Mesenchymal stem cell (in vitro differentiated cells and primary cell): ENCODE measurements around the gene PSMD1.

Source experiments
- DNase-seq: peaks from one replicate; pipeline ENCODE4 v3.0.0-alpha.2; 2013
- H2AFZ ChIP-seq: one replicate; pipeline ENCODE4 v1.6.1; 2013; ENCODE audit warnings: low read depth, mild to moderate bottlenecking, control low read depth, inconsistent platforms, low read length, moderate library complexity
- H2AK5ac ChIP-seq: 2 replicates; pipeline ENCODE4 v1.6.1; 2013; ENCODE audit warnings: low read length, moderate library complexity, mild to moderate bottlenecking, inconsistent platforms; ENCODE audit not compliant: severe bottlenecking
- H2BK120ac ChIP-seq: one replicate; pipeline ENCODE4 v1.6.1; 2013; ENCODE audit warnings: low read depth, mild to moderate bottlenecking, inconsistent platforms, low read length, moderate library complexity
- H2BK12ac ChIP-seq, 2 experiments: one replicate each; pipeline ENCODE4 v1.6.1; 2013; ENCODE audit warnings: inconsistent platforms in 2 of 2, low read length in 2 of 2, mild to moderate bottlenecking in 2 of 2, moderate library complexity in 2 of 2, control low read depth in 1 of 2
- H2BK15ac ChIP-seq: one replicate; pipeline ENCODE4 v1.6.1; 2013; ENCODE audit warnings: mild to moderate bottlenecking, low read depth, inconsistent platforms; ENCODE audit not compliant: poor library complexity, severe bottlenecking
- H2BK5ac ChIP-seq: 2 replicates; pipeline ENCODE4 v1.6.1; 2013; ENCODE audit warnings: low read depth, mild to moderate bottlenecking, low read length, control low read depth, inconsistent platforms; ENCODE audit not compliant: poor library complexity, severe bottlenecking
- H3K14ac ChIP-seq, 2 experiments: one replicate each; pipeline ENCODE4 v1.6.1; 2013; ENCODE audit warnings: inconsistent platforms in 2 of 2, low read length in 2 of 2, control low read depth in 1 of 2, mild to moderate bottlenecking in 1 of 2, moderate library complexity in 1 of 2
- H3K18ac ChIP-seq, 2 experiments: one replicate each; pipeline ENCODE4 v1.6.1; 2013; ENCODE audit warnings: inconsistent platforms in 2 of 2, low read length in 2 of 2, control low read depth in 1 of 2, low read depth in 1 of 2, mild to moderate bottlenecking in 1 of 2
- H3K23ac ChIP-seq, 2 experiments: one replicate each; pipeline ENCODE4 v1.6.1; 2013; ENCODE audit warnings: inconsistent platforms in 2 of 2, low read length in 2 of 2, mild to moderate bottlenecking in 2 of 2, moderate library complexity in 2 of 2, control low read depth in 1 of 2
- H3K27ac ChIP-seq: 2 replicates; pipeline ENCODE4 v1.5.1; 2013; ENCODE audit warnings: mild to moderate bottlenecking, moderate library complexity, low read length, control low read depth, inconsistent platforms; ENCODE audit not compliant: poor library complexity, severe bottlenecking
- H3K27me3 ChIP-seq, 2 experiments: 2 replicates each; pipeline versions ENCODE4 v1.6.1 to v1.7.0; 2013; ENCODE audit warnings: low read length in 2 of 2, mild to moderate bottlenecking in 2 of 2, moderate library complexity in 2 of 2, control low read depth in 1 of 2, inconsistent platforms in 1 of 2; ENCODE audit not compliant: control insufficient read depth in 1 of 2, insufficient read depth in 1 of 2
- H3K36me3 ChIP-seq, 2 experiments: 2 replicates each; pipeline versions ENCODE4 v1.6.1 to v1.7.0; 2013; ENCODE audit warnings: low read length in 2 of 2, control low read depth in 1 of 2, inconsistent platforms in 1 of 2, low read depth in 1 of 2, mild to moderate bottlenecking in 1 of 2; ENCODE audit not compliant: insufficient read depth in 2 of 2, control insufficient read depth in 1 of 2
- H3K4ac ChIP-seq, 2 experiments: one replicate each; pipeline ENCODE4 v1.6.1; 2013; ENCODE audit warnings: inconsistent platforms in 2 of 2, low read length in 2 of 2, mild to moderate bottlenecking in 2 of 2, moderate library complexity in 2 of 2, control low read depth in 1 of 2, low read depth in 1 of 2
- H3K4me1 ChIP-seq: 2 replicates; pipeline ENCODE4 v1.6.1; 2013; ENCODE audit warnings: low read depth, low read length, control low read depth; ENCODE audit not compliant: control insufficient read depth, insufficient read depth
- H3K4me2 ChIP-seq: 2 replicates; pipeline ENCODE4 v1.6.1; 2013; ENCODE audit warnings: low read length, mild to moderate bottlenecking, inconsistent platforms; ENCODE audit not compliant: poor library complexity, severe bottlenecking
- H3K4me3 ChIP-seq, 2 experiments: 2 replicates each; pipeline versions ENCODE4 v1.5.1 to v1.7.0; 2013; ENCODE audit warnings: low read length in 2 of 2, mild to moderate bottlenecking in 2 of 2, control low read depth in 1 of 2, low read depth in 1 of 2; ENCODE audit not compliant: insufficient read depth in 1 of 2
- H3K79me1 ChIP-seq: replicated peaks from 2 replicates; pipeline ENCODE4 v1.6.1; 2013; ENCODE audit warnings: mild to moderate bottlenecking, control low read depth, low read length, inconsistent platforms; ENCODE audit not compliant: poor library complexity, severe bottlenecking
- H3K9ac ChIP-seq: 2 replicates; pipeline ENCODE4 v1.7.0; 2013; ENCODE audit warnings: mild to moderate bottlenecking, low read length, moderate library complexity
- H3K9me3 ChIP-seq: 2 replicates; pipeline ENCODE4 v1.7.0; 2013; ENCODE audit warnings: mild to moderate bottlenecking, low read length; ENCODE audit not compliant: control insufficient read depth
- H4K8ac ChIP-seq: one replicate; pipeline ENCODE4 v1.6.1; 2013; ENCODE audit warnings: inconsistent platforms, mild to moderate bottlenecking, low read length, moderate library complexity
- H4K91ac ChIP-seq: one replicate; pipeline ENCODE4 v1.6.1; 2013; ENCODE audit warnings: mild to moderate bottlenecking, low read length, inconsistent platforms
- WGBS: methylation state at CpG from one replicate; pipeline ENCODE4 v1.1.7; 2013; ENCODE audit warnings: mixed read lengths; 5-methylcytosine and 5-hydroxymethylcytosine counted together

Gene PSMD1

DNA sequence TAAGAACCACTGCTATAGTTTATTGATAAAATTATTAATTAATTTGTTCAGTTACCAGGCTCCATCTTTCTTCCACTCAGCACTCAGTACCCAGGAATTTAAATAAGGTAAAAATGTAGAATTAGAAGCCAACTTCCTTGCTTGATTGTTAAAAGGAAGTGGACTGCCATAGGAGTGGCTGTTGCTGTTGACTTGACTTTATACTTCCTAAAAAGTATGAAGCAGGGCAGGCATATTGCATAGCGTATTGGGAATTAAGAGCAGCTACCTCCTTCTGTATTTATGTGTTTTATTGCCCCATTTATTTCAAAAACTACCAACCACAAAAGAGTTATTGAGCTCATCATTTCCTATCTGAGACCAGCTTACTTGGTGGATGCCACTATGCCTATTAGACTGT is 27.9 kb downstream of the PSMD1 start:
- no peak overlapping the region for H4K91ac ChIP-seq

DNA sequence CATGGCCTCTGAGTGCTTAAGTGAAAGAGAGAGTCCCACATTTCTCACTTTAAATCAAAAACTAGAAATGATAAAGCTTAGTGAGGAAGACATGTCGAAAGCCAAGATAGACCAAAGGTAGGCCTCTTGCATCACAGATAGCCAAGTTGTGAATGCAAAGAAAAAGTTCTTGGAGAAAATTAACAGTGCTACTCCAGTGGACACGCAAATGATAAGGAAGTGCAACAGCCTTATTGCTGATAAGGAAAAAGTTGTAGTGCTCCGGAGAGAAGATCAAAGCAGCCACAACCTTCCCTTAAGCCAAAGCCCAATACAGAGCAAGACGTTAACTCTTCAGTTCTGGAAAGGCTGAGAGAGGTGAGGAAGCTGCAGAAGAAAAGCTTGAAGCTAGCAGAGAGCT is 32.1 kb downstream of the PSMD1 start:
- Histone ChIP-seq H2BK12ac (no peak overlapping the region), H4K91ac (no peak overlapping the region), H2AK5ac (no peak overlapping the region), H3K4me1 (no peaks in the 10 kb centered on the region), H3K9me3 (no peaks in the 10 kb centered on the region), H2BK120ac (no peak overlapping the region), H3K4me2 (no peak overlapping the region), H3K27me3 (no peaks in the 10 kb centered on the region), H3K79me1 (peaks cover 24% of the 10 kb centered on the region), H3K4me3 (no peak overlapping the region), H3K14ac (no peak overlapping the region), H4K8ac (no peak overlapping the region), H3K36me3 (peaks cover 30 to 95% of the 10 kb centered on the region in 2 experiments), H3K4ac (no peak overlapping the region), H3K18ac (no peak overlapping the region), H3K9ac (no peak overlapping the region), H3K23ac (no peak overlapping the region), H3K27ac (no peak overlapping the region), H2BK5ac (no peak overlapping the region), H2BK15ac (no peak overlapping the region), H2AFZ (no peak overlapping the region)
- no peak for DNase-seq
- 59% methylated on average over 4 of the region's 4 CpGs for WGBS

More for the DNA sequence above, 27.9 kb downstream of the PSMD1 start:
- no peak overlapping the region for H3K4me2 ChIP-seq
- no peak overlapping the region for H3K14ac ChIP-seq
- DNase-seq, result no peak
- no peak overlapping the region for H2BK120ac ChIP-seq
- no peaks in the 10 kb centered on the region for H3K9me3 ChIP-seq
- no peak overlapping the region for H3K9ac ChIP-seq
- no peak overlapping the region for H2BK12ac ChIP-seq
- peaks cover 7% of the 10 kb centered on the region for H3K79me1 ChIP-seq
- H4K8ac ChIP-seq, result no peak overlapping the region
- H2AK5ac ChIP-seq, result no peak overlapping the region
- H3K4me3 ChIP-seq, result no peak overlapping the region
- H3K18ac ChIP-seq, result no peak overlapping the region
- H3K23ac ChIP-seq, result no peak overlapping the region
- H3K36me3 ChIP-seq, result peaks cover 41 to 97% of the 10 kb centered on the region in 2 experiments
- no peak overlapping the region for H2AFZ ChIP-seq
- no peak overlapping the region for H3K27ac ChIP-seq
- no peak overlapping the region for H2BK15ac ChIP-seq
- H3K4ac ChIP-seq, result no peak overlapping the region
- no peak overlapping the region for H2BK5ac ChIP-seq
- H3K4me1 ChIP-seq, result no peaks in the 10 kb centered on the region
- no peaks in the 10 kb centered on the region for H3K27me3 ChIP-seq
- WGBS, result no CpG with 5 or more reads among the region's 1 CpG

DNA sequence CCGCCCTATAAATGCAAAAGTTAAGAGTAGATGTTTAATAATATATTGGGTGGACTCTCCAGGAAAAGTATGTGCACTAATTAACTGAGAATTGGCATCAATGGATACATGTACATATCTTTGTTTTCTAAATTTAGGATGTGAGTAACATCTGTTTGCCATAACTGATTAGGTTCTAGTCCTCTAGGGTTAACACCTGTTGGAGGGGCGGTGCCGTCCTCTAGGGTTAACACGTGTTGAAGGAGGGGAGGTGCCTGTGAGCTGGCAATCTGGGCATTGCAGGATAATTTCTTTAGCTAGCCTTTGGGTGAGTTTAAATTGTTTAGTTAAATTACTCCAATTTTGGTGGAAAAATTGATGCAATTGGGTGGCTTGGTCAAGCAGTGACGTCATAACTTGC is 37.3 kb downstream of the PSMD1 start:
- Histone ChIP-seq H3K18ac (no peak overlapping the region), H2AFZ (no peak overlapping the region), H4K8ac (no peak overlapping the region), H3K4ac (no peak overlapping the region), H3K27ac (no peak overlapping the region), H2BK12ac (no peak overlapping the region), H3K36me3 (peaks cover 16 to 84% of the 10 kb centered on the region in 2 experiments), H3K14ac (no peak overlapping the region), H3K4me1 (no peaks in the 10 kb centered on the region), H3K27me3 (no peaks in the 10 kb centered on the region), H3K23ac (no peak overlapping the region), H2BK15ac (no peak overlapping the region), H3K4me2 (no peak overlapping the region), H2BK5ac (no peak overlapping the region), H2BK120ac (no peak overlapping the region), H4K91ac (no peak overlapping the region), H3K4me3 (no peak overlapping the region), H2AK5ac (no peak overlapping the region), H3K79me1 (peaks cover 35% of the 10 kb centered on the region), H3K9me3 (no peaks in the 10 kb centered on the region), H3K9ac (no peak overlapping the region)
- 98% methylated on average over 5 of the region's 5 CpGs for WGBS
- DNase-seq, result no peak

DNA sequence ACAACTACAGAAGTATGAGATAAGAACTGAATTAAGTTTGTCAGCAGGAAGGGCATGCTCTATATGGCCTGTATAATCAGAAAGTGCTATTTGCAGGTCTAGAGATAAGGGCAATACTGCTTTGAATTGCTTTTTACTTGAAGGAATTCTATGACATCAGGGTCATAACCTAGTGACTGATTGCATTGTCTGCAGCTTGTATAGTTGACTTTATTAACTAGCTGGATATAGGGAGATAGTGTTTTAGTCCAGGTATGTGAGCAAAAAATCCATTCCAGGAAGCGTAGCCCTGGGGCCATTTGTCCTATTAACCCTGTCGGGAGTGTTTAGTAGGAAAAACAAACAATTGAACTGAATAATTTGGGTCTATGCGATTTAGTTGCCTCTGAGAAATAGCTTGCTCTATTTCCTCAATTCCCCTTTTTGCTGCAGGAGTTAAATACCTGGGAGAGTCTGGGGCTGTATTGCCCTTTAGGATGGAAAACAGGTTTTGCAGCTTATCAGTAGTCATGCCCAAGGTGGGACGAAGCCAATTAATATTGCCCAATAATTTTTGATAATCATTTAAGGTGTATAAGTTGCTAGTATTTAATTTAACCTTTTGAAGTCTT is 38.2 kb downstream of the PSMD1 start:
- H3K36me3 ChIP-seq, result peaks cover 18 to 86% of the 10 kb centered on the region in 2 experiments
- H3K14ac ChIP-seq, result no peak overlapping the region
- H3K27ac ChIP-seq, result no peak overlapping the region
- no peaks in the 10 kb centered on the region for H3K4me1 ChIP-seq
- WGBS, result 94% methylated on average over 2 of the region's 4 CpGs
- H3K9me3 ChIP-seq, result no peaks in the 10 kb centered on the region
- no peak overlapping the region for H2BK5ac ChIP-seq
- no peak for DNase-seq
- no peak overlapping the region for H2AFZ ChIP-seq
- H2BK120ac ChIP-seq, result no peak overlapping the region
- no peak overlapping the region for H2BK12ac ChIP-seq
- no peak overlapping the region for H3K23ac ChIP-seq
- no peak overlapping the region for H2AK5ac ChIP-seq
- H3K79me1 ChIP-seq, result peaks cover 41% of the 10 kb centered on the region
- no peak overlapping the region for H2BK15ac ChIP-seq
- no peak overlapping the region for H3K4ac ChIP-seq
- no peaks in the 10 kb centered on the region for H3K27me3 ChIP-seq
- no peak overlapping the region for H4K91ac ChIP-seq
- no peak overlapping the region for H3K4me3 ChIP-seq
- no peak overlapping the region for H3K18ac ChIP-seq
- H4K8ac ChIP-seq, result no peak overlapping the region
- no peak overlapping the region for H3K9ac ChIP-seq
- no peak overlapping the region for H3K4me2 ChIP-seq
